HepG2 (cell line): Measurements from ENCODE around the gene WFDC12. TPM values are rescaled to one million over a fixed set of nuclear protein-coding genes. Genes with fewer than 3 reads are reported as not detected.

ENCODE experiments used
- ATAC-seq: fragments of 200-7000 bp; cut with Tn5 transposase; 3 replicates; pipeline ENCODE4 v1.9.1; 2020; ENCODE audit warnings: mild to moderate bottlenecking, moderate library complexity
- BruUV-seq: library from RNA; stranded (reverse); fragments of 400-500 nt; replicated peaks from 2 replicates; lab custom pipeline; 2021; lab: Mats Ljungman, UMichigan
- CTCF ChIA-PET: fragments of 300-600 bp; formaldehyde crosslinking; extraction: SDS; loops from one replicate; lab custom pipeline; 2021; ENCODE audit warnings: low total read pairs, inconsistent platforms, low intra/inter-chr PET ratio; lab: Yijun Ruan, JAX
- POLR2A ChIA-PET: fragments of 350-600 bp; sonication (Branson Sonifier 250); formaldehyde crosslinking; loops from one replicate; lab custom pipeline; 2020; ENCODE audit warnings: antibody characterized with exemption, inconsistent platforms; lab: Yijun Ruan, JAX
- DNase-seq: peaks from one replicate; pipeline ENCODE4 v3.0.0-alpha.2; 2015; ENCODE audit warnings: low spot score
- FAIRE-seq: peaks from 3 replicates; lab custom pipeline; 2011; peaks lifted over from hg19 to GRCh38; lab: Jason Lieb, UNC
- H2AFZ ChIP-seq: one replicate; pipeline ENCODE4 v1.6.1; 2011; ENCODE audit warnings: low read length, inconsistent platforms
- H3K27ac ChIP-seq: fragments of 300-600 bp; 3 replicates; pipeline ENCODE4 v1.8.0; 2011; ENCODE audit warnings: mixed run types, mild to moderate bottlenecking, mixed read lengths, low read length, inconsistent platforms; ENCODE audit not compliant: insufficient read depth; ENCODE audit errors: extremely low read length
- H3K27me3 ChIP-seq, 2 experiments: fragments of 200-600 bp in 1 of 2; 2 replicates in 1 of 2; 3 replicates in 1 of 2; pipeline versions ENCODE4 v1.6.0 to v1.8.0; 2011; ENCODE audit warnings: low read length in 2 of 2, mild to moderate bottlenecking in 2 of 2, moderate library complexity in 2 of 2, inconsistent platforms in 1 of 2; ENCODE audit not compliant: insufficient read depth in 2 of 2, control insufficient read depth in 1 of 2
- H3K36me3 ChIP-seq, 2 experiments: fragments of 200-600 bp in 1 of 2; replicated peaks in 1 of 2; 2 replicates in 1 of 2; 3 replicates in 1 of 2; pipeline versions ENCODE4 v1.5.1 to v1.8.0; 2011; ENCODE audit warnings: low read length in 2 of 2, inconsistent platforms in 1 of 2; ENCODE audit not compliant: insufficient read depth in 2 of 2, control insufficient read depth in 1 of 2
- H3K4me1 ChIP-seq: 2 replicates; pipeline ENCODE4 v1.5.1; 2012; ENCODE audit warnings: low read length, inconsistent platforms; ENCODE audit not compliant: insufficient read depth
- H3K4me2 ChIP-seq: 2 replicates; pipeline ENCODE4 v1.6.0; 2011; ENCODE audit warnings: low read depth, low read length, inconsistent platforms
- H3K4me3 ChIP-seq, 3 experiments: fragments of 200-600 bp in 1 of 3; sonication (generic), shearing (Covaris generic) in 1 of 3; replicated peaks in 1 of 3; 2 replicates each; pipeline ENCODE4 v1.5.1; 2011 to 2016; ENCODE audit warnings: low read length in 3 of 3, inconsistent platforms in 2 of 3, low read depth in 2 of 3, mild to moderate bottlenecking in 2 of 3, control low read depth in 1 of 3, mixed read lengths in 1 of 3; ENCODE audit not compliant: insufficient read depth in 1 of 3
- H3K79me2 ChIP-seq: one replicate; pipeline ENCODE4 v1.6.1; 2011; ENCODE audit warnings: low read length, inconsistent platforms; ENCODE audit not compliant: insufficient read depth
- H3K9ac ChIP-seq: 2 replicates; pipeline ENCODE4 v1.6.0; 2011; ENCODE audit warnings: mild to moderate bottlenecking, low read depth, low read length, inconsistent platforms; ENCODE audit not compliant: insufficient read depth
- H3K9me3 ChIP-seq: 2 replicates; pipeline ENCODE4 v1.5.1; 2012; ENCODE audit warnings: mild to moderate bottlenecking, low read length
- H4K20me1 ChIP-seq: 2 replicates; pipeline ENCODE4 v1.6.0; 2011; ENCODE audit warnings: inconsistent platforms, mild to moderate bottlenecking, low read length, moderate library complexity; ENCODE audit not compliant: insufficient read depth
- ARHGAP35 ChIP-seq: sonication (generic); formaldehyde crosslinking; IDR thresholded peaks from 2 replicates; pipeline ENCODE4 v1.9.0; 2022; ENCODE audit warnings: mild to moderate bottlenecking, inconsistent platforms, moderate library complexity, missing genetic modification reagents, borderline replicate concordance
- GATAD1 ChIP-seq: IDR thresholded peaks from 2 replicates; pipeline ENCODE4 v1.6.1; 2016; ENCODE audit warnings: missing genetic modification reagents, missing compliant biosample characterization
- MZF1 ChIP-seq: sonication (generic); formaldehyde crosslinking; IDR thresholded peaks from 2 replicates; pipeline ENCODE4 v1.8.1; 2023; ENCODE audit warnings: mild to moderate bottlenecking, missing genetic modification reagents, borderline replicate concordance
- SP2 ChIP-seq: sonication (generic); formaldehyde crosslinking; IDR thresholded peaks from 2 replicates; pipeline ENCODE4 v1.5.1; 2020; ENCODE audit warnings: mild to moderate bottlenecking, missing genetic modification reagents
- ZC3H4 ChIP-seq: sonication (generic); formaldehyde crosslinking; IDR thresholded peaks from 2 replicates; pipeline ENCODE4 v1.4.0; 2020; ENCODE audit warnings: missing genetic modification reagents, borderline replicate concordance
- ZFP62 ChIP-seq: sonication (generic); formaldehyde crosslinking; IDR thresholded peaks from 2 replicates; pipeline ENCODE4 v1.4.0; 2020; ENCODE audit warnings: missing genetic modification reagents
- ZNF629 ChIP-seq: sonication (generic); formaldehyde crosslinking; conservative IDR thresholded peaks from 2 replicates; pipeline ENCODE4 v1.5.0; 2020; ENCODE audit warnings: missing genetic modification reagents
- ZNF781 ChIP-seq: sonication (generic); formaldehyde crosslinking; IDR thresholded peaks from 2 replicates; pipeline ENCODE4 v1.5.1; 2020; ENCODE audit warnings: borderline replicate concordance, mild to moderate bottlenecking, missing genetic modification reagents; ENCODE audit errors: not compliant biosample characterization
- WGBS: methylation state at CpG from one replicate; pipeline ENCODE4 v1.1.6; 2017; ENCODE audit warnings: low lambda C conversion rate; 5-methylcytosine and 5-hydroxymethylcytosine counted together
- in situ Hi-C: cut with HindIII; loops from 2 replicates; pipeline ENCODE4 v1.10.0; 2017; ENCODE audit warnings: low pct_unique_long_range_greater_than_20kb; ENCODE audit not compliant: extremely low pct_ligation_motif_present
- intact Hi-C: fragments of 100-400 bp; cut with micrococcal nuclease; formaldehyde crosslinking; loops from one replicate; pipeline ENCODE4 v1.10.0; 2022; ENCODE audit not compliant: unreplicated experiment
- polyA plus RNA-seq, 8 experiments: library from polyadenylated mRNA; depleted of rRNA in 3 of 8; stranded (reverse) in 7 of 8; unstranded in 1 of 8; fragments of >200 nt; fragmentation: Illumina TruSeq in 4 of 8; extraction: Trizol in 4 of 8; gene quantifications; 2 replicates each; pipeline versions ENCODE4 v1.2.1 to v1.2.3, GENCODE V29; 2011 to 2016; ENCODE audit warnings: low read depth in 4 of 8, missing spikeins in 1 of 8, mixed read lengths in 1 of 8; ENCODE audit not compliant: insufficient read depth in 1 of 8
- total RNA-seq, 5 experiments: library from RNA; depleted of rRNA; stranded (reverse); fragments of >200 nt; fragmentation: Illumina TruSeq; extraction: Trizol; gene quantifications; 2 replicates each; pipeline ENCODE4 v1.2.3, GENCODE V29; 2016; ENCODE audit warnings: low read depth in 1 of 5

The WFDC12 gene
- total and polyA plus RNA-seq, 2 of the 13 experiments (the other 11 are each of a cell fraction or from before 2014, with no cell fraction given): not detected

DNA sequence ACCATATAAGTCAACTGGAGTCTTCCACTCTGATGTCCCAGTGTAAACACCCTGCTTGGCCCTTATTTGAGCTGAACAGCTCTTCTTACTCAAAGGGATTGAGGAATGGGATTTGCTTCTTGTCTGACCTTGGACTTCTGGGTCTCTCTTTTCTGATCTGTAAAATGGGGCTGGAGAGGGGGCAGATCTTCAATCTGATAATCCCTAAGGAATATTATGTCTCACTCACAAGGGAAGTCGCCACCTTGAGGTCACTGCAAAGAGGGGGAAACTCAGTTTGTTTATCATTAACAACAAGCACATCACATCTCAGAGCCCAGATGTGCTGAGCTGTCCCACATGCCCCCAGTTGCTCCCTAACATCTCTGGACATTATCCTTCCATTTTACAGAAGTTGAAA, 38.4 kb downstream of the WFDC12 start:
- Histone ChIP-seq H3K4me3 (no peak overlapping the region), H3K79me2 (no peaks in the 10 kb centered on the region), H4K20me1 (no peaks in the 10 kb centered on the region), H3K9me3 (peaks cover 8% of the 10 kb centered on the region), H3K27ac (no peak overlapping the region), H3K36me3 (peaks cover 0 to 1% of the 10 kb centered on the region in 2 experiments; a peak in 1 of 5 replicates), H3K27me3 (no peaks in the 10 kb centered on the region), H2AFZ (no peak overlapping the region), H3K9ac (no peak overlapping the region), H3K4me1 (no peaks in the 10 kb centered on the region), H3K4me2 (no peak overlapping the region)
- intact Hi-C loops: no loop called here
- 84% methylated on average over 1 of the region's 1 CpG for WGBS
- in situ Hi-C loops: no loop called here
- ChIA-PET CTCF (interaction anchor here (1.2 kb wide), 1 partner anchor 42 kb away, joined by 3 read pairs; no protein-coding TSS in a partner anchor), POLR2A (no interaction called here)
- no peak for ATAC-seq
- no peak for DNase-seq
- BruUV-seq: no TSS peak
- no peak for FAIRE-seq
- TF ChIP-seq ZNF781: no peak
- no peak for TF ChIP-seq GATAD1 (CRISPR knock-in tag)
- no peak for TF ChIP-seq SP2 (CRISPR knock-in tag)
- no peak for TF ChIP-seq ZC3H4 (CRISPR knock-in tag)
- TF ChIP-seq ZNF629 (CRISPR knock-in tag): peak; percentile 66; the same call in 1 of the 2 replicates
- no peak for TF ChIP-seq ZFP62 (CRISPR knock-in tag)

DNA sequence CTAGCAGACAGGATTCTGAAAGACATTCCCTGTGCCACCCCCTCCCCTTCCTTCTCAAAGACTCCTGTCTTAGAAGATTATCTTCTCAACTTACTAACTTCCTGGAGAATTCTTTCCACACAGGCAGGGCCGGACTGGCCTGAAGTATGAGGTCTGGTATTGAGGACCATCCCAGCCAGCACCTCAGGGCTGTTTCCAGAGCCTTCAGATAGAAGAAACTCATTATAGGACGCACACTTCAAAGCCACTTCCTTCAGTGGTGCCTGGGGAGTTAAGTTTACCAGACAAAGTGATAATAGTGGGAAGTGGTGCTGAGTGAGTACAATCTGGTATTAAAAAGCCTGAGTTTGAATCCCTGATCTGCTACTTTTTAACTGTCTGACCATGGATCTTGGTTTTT, 39.0 kb downstream of the WFDC12 start:
- no peak overlapping the region for H3K4me2 ChIP-seq
- ATAC-seq: no peak
- no peaks in the 10 kb centered on the region for H3K27me3 ChIP-seq
- in situ Hi-C loops (no loop called here), intact Hi-C loops (no loop called here)
- no peak overlapping the region for H2AFZ ChIP-seq
- no peaks in the 10 kb centered on the region for H4K20me1 ChIP-seq
- DNase-seq: no peak
- no TSS peak for BruUV-seq
- no peak overlapping the region for H3K9ac ChIP-seq
- H3K27ac ChIP-seq: no peak overlapping the region
- no peak for TF ChIP-seq ARHGAP35
- TF ChIP-seq MZF1 (CRISPR knock-in tag): no peak
- 88% methylated on average over 2 of the region's 2 CpGs for WGBS
- H3K36me3 ChIP-seq: peaks cover 1 to 3% of the 10 kb centered on the region in 2 experiments; a peak in 1 of 5 replicates
- POLR2A ChIA-PET: no interaction called here
- peaks cover 8% of the 10 kb centered on the region for H3K9me3 ChIP-seq
- H3K79me2 ChIP-seq: no peaks in the 10 kb centered on the region
- no peak overlapping the region for H3K4me3 ChIP-seq
- CTCF ChIA-PET: interaction anchor here (1.2 kb wide), 1 partner anchor 41 kb away, joined by 3 read pairs; no protein-coding TSS in a partner anchor
- FAIRE-seq: no peak
- H3K4me1 ChIP-seq: no peaks in the 10 kb centered on the region
